Testis (tissue), 2 donors: ENCODE data around the gene DDAH1.

Experiments used
- POLR2A ChIP-seq: fragments of 450-650 bp; IDR thresholded peaks from one replicate; pipeline ENCODE4 v1.6.1; 2017; ENCODE audit warnings: antibody characterized with exemption, mild to moderate bottlenecking, moderate library complexity
- TF ChIP-seq, protein P1 (sequence below), 3 experiments: fragments of 450-650 bp in 2 of 3; fragments of 200-600 bp in 1 of 3; sonication (generic) in 1 of 3; IDR thresholded peaks; one replicate each; pipeline ENCODE4 v1.5.1; 2016 to 2019; ENCODE audit warnings: antibody characterized with exemption in 3 of 3, mild to moderate bottlenecking in 2 of 3, moderate library complexity in 1 of 3

DNA sequence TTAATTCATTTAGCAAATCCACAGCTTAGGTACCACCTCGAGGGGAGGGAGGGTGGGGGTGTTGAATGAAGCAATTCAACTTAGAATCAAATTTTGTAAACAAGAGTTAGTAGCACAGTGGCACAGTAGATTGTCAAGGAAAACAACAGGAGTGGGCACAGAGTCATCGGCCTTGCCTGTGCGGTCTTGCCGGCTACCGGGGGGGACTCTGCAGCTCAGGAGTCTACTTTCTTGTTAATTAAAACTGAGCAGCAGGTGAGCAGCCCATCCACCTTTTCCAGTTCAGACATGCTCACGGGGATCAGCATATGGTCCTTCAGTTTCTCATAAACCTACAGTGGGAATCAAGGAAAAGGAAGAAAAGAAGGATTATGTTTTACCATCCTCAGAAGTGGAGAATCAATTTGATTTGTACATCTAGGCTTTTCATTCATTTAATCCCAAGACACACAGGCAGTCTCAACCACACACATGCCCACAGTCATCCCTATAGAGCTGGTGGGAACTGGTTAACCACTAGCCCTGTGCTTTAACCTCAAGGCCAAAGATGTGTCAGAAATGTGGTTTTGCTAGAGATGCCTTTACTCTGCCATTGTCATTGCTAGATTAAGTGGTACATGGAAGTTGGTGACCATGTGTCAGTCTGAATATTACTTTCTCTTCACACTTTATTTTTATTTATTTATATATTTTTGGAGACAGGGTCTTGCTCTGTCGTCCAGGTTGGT lies 143.6 kb downstream of the DDAH1 start:
- TF ChIP-seq, protein P1, sequence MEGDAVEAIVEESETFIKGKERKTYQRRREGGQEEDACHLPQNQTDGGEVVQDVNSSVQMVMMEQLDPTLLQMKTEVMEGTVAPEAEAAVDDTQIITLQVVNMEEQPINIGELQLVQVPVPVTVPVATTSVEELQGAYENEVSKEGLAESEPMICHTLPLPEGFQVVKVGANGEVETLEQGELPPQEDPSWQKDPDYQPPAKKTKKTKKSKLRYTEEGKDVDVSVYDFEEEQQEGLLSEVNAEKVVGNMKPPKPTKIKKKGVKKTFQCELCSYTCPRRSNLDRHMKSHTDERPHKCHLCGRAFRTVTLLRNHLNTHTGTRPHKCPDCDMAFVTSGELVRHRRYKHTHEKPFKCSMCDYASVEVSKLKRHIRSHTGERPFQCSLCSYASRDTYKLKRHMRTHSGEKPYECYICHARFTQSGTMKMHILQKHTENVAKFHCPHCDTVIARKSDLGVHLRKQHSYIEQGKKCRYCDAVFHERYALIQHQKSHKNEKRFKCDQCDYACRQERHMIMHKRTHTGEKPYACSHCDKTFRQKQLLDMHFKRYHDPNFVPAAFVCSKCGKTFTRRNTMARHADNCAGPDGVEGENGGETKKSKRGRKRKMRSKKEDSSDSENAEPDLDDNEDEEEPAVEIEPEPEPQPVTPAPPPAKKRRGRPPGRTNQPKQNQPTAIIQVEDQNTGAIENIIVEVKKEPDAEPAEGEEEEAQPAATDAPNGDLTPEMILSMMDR (IDR thresholded peaks at IDR 0.05), result no peak
- TF ChIP-seq POLR2A, result no peak
